ENCODE results near the gene BCAS3. TPM values are rescaled to one million over a fixed set of nuclear protein-coding genes. Genes with fewer than 3 reads are reported as not detected.

BCAS3 gene
- total RNA-seq, 1 donor from 2014 or later = 38.1 TPM

DNA sequence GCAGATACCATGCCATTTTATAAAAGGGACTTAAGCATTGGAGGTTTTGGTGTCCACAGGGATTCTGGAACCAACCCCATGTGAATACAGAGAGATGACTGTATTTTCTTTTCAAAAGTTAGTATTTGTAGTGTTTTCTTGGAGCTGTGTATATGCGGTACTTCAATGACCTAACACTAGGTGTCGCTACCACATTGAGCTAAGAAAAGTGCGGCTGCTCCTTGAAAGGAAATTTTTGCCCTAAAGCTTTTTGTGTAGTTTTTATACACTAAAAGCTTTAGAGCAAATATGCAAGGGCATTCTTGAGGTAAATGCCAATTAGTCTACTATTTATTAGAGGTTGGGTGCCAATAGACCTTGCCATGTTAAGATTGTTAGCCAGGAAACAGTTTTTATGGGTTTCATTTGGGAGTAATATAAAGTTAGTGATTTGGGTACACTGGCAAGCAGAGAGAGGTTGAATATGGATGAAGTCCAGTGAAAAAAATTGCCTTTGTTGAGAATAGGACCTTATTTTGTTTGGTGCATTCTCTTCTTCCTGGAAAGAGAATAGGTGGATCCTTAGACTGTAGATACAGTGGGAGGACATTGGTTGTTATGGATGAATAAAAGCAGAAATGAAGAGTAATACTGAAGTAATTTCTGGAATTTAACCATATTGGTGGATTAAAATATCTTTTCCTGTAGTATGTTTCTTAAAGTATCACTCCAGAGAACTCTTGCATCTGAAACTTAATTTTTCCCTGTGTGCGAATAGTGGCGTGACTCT lies 43.3 kb downstream of the BCAS3 start:
- no peak overlapping the region for H3K27ac Mint-ChIP-seq (ENCODE audit: unreplicated experiment)

GRCh38 chr17:60724647-60725046 lies 47.0 kb downstream of the BCAS3 start:
- no peaks in the 10 kb centered on the region for H3K4me1 Mint-ChIP-seq (ENCODE audit: unreplicated experiment)

More for the DNA sequence above, 43.3 kb downstream of the BCAS3 start:
- peak; percentile 56 for DNase-seq (ENCODE audit: low spot score)
- Mint-ChIP-seq H3K4me3 (ENCODE audit: unreplicated experiment) (no peak overlapping the region), H3K9me3 (ENCODE audit: unreplicated experiment) (no peaks in the 10 kb centered on the region), H3K27me3 (ENCODE audit: unreplicated experiment) (no peaks in the 10 kb centered on the region), H3K36me3 (ENCODE audit: low read depth, unreplicated experiment) (no peaks in the 10 kb centered on the region), H3K4me1 (ENCODE audit: unreplicated experiment) (no peaks in the 10 kb centered on the region)
- TF ChIP-seq, protein P1, sequence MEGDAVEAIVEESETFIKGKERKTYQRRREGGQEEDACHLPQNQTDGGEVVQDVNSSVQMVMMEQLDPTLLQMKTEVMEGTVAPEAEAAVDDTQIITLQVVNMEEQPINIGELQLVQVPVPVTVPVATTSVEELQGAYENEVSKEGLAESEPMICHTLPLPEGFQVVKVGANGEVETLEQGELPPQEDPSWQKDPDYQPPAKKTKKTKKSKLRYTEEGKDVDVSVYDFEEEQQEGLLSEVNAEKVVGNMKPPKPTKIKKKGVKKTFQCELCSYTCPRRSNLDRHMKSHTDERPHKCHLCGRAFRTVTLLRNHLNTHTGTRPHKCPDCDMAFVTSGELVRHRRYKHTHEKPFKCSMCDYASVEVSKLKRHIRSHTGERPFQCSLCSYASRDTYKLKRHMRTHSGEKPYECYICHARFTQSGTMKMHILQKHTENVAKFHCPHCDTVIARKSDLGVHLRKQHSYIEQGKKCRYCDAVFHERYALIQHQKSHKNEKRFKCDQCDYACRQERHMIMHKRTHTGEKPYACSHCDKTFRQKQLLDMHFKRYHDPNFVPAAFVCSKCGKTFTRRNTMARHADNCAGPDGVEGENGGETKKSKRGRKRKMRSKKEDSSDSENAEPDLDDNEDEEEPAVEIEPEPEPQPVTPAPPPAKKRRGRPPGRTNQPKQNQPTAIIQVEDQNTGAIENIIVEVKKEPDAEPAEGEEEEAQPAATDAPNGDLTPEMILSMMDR (IDR thresholded peaks at IDR 0.05; ENCODE audit: unreplicated experiment) = peak; percentile 92

GRCh38 chr17:60729854-60730253 lies 52.2 kb downstream of the BCAS3 start:
- no peak for DNase-seq (ENCODE audit: low spot score)
- no peak overlapping the region for H3K27ac Mint-ChIP-seq (ENCODE audit: unreplicated experiment)
- H3K4me3 Mint-ChIP-seq (ENCODE audit: unreplicated experiment) = no peak overlapping the region
- TF ChIP-seq, protein P1 (IDR thresholded peaks at IDR 0.05; ENCODE audit: unreplicated experiment) = no peak
- H3K27me3 Mint-ChIP-seq (ENCODE audit: unreplicated experiment) = no peaks in the 10 kb centered on the region
- H3K4me1 Mint-ChIP-seq (ENCODE audit: unreplicated experiment) = peaks cover 2% of the 10 kb centered on the region
- no peaks in the 10 kb centered on the region for H3K36me3 Mint-ChIP-seq (ENCODE audit: low read depth, unreplicated experiment)
- no peaks in the 10 kb centered on the region for H3K9me3 Mint-ChIP-seq (ENCODE audit: unreplicated experiment)

More at GRCh38 chr17:60724647-60725046, 47.0 kb downstream of the BCAS3 start:
- no peak for DNase-seq (ENCODE audit: low spot score)
- H3K27me3 Mint-ChIP-seq (ENCODE audit: unreplicated experiment) = no peaks in the 10 kb centered on the region
- H3K4me3 Mint-ChIP-seq (ENCODE audit: unreplicated experiment) = no peak overlapping the region
- no peaks in the 10 kb centered on the region for H3K36me3 Mint-ChIP-seq (ENCODE audit: low read depth, unreplicated experiment)
- no peaks in the 10 kb centered on the region for H3K9me3 Mint-ChIP-seq (ENCODE audit: unreplicated experiment)
- TF ChIP-seq, protein P1 (IDR thresholded peaks at IDR 0.05; ENCODE audit: unreplicated experiment) = no peak
- H3K27ac Mint-ChIP-seq (ENCODE audit: unreplicated experiment) = no peak overlapping the region

DNA sequence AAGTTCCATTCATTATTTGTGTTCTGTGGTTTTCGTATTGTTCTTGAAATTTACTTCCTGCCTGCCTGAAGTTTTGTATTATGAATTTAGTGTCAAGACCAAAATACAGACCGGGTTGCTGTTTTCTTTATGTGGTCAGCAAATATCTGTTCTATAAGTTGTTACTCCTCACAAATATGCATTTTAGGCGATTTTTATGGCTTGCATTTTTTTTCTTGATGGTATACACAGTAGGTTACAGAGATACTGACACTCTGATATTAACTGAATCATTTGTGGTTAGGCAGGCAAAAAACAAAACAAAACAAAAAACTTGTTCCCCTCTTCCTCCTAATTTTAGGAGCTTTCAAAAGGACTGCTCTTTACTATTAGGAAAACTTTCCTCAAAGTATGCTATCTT lies 52.6 kb downstream of the BCAS3 start:
- H3K4me3 Mint-ChIP-seq (ENCODE audit: unreplicated experiment) = no peak overlapping the region
- H3K9me3 Mint-ChIP-seq (ENCODE audit: unreplicated experiment) = no peaks in the 10 kb centered on the region
- peaks cover 2% of the 10 kb centered on the region for H3K4me1 Mint-ChIP-seq (ENCODE audit: unreplicated experiment)
- no peaks in the 10 kb centered on the region for H3K36me3 Mint-ChIP-seq (ENCODE audit: low read depth, unreplicated experiment)
- H3K27me3 Mint-ChIP-seq (ENCODE audit: unreplicated experiment) = no peaks in the 10 kb centered on the region
- TF ChIP-seq, protein P1 (IDR thresholded peaks at IDR 0.05; ENCODE audit: unreplicated experiment) = no peak
- no peak overlapping the region for H3K27ac Mint-ChIP-seq (ENCODE audit: unreplicated experiment)
- no peak for DNase-seq (ENCODE audit: low spot score)

DNA sequence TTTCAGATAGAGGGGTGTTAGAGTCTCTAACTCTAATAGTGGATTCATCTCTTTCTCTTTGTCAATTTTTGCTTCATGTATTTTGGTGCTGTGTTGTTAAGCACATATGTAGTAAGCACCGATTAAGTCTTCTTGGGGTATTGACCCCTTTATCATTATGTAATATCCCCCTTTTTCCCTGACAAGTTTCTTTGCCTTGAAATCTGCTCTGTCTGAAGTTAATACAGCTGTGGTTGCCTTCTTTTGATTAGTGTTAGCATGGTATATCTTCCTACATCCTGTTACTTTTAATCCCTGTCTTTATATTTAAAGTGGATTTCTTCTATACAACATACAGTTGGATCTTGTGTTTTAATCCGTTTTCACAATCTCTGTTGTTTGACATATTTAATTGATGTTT lies 60.6 kb downstream of the BCAS3 start:
- no peak for DNase-seq (ENCODE audit: low spot score)
- peaks cover 4% of the 10 kb centered on the region for H3K27me3 Mint-ChIP-seq (ENCODE audit: unreplicated experiment)
- H3K9me3 Mint-ChIP-seq (ENCODE audit: unreplicated experiment) = no peaks in the 10 kb centered on the region
- no peak overlapping the region for H3K4me3 Mint-ChIP-seq (ENCODE audit: unreplicated experiment)
- H3K36me3 Mint-ChIP-seq (ENCODE audit: low read depth, unreplicated experiment) = no peaks in the 10 kb centered on the region
- no peaks in the 10 kb centered on the region for H3K4me1 Mint-ChIP-seq (ENCODE audit: unreplicated experiment)
- no peak overlapping the region for H3K27ac Mint-ChIP-seq (ENCODE audit: unreplicated experiment)
- TF ChIP-seq, protein P1 (IDR thresholded peaks at IDR 0.05; ENCODE audit: unreplicated experiment) = no peak
